CD4-positive, alpha-beta memory T cell (primary cell): Measurements from ENCODE around the gene PDILT. TPM values are rescaled to one million over a fixed set of nuclear protein-coding genes. Genes with fewer than 3 reads are reported as not detected.

Source experiments
- CTCF ChIA-PET: fragments of 350-600 bp; sonication (Branson Sonifier 250); formaldehyde crosslinking; loops from one replicate; lab custom pipeline; 2021; ENCODE audit warnings: inconsistent platforms; ENCODE audit not compliant: partially characterized antibody; lab: Charles Lee
- POLR2A ChIA-PET: fragments of 350-600 bp; sonication (Branson Sonifier 250); formaldehyde crosslinking; loops from one replicate; lab custom pipeline; 2021; ENCODE audit not compliant: partially characterized antibody; lab: Charles Lee
- DNase-seq, 5 donors: peaks; one replicate each; pipeline versions ENCODE4 v3.0.0 to v3.0.0-alpha.2; 2020 to 2022; ENCODE audit warnings: mixed read lengths in 1 of 5
- H3K27ac ChIP-seq: one replicate; pipeline ENCODE4 v1.7.0; 2013; ENCODE audit warnings: low read depth, low read length
- H3K27me3 ChIP-seq: 2 replicates; pipeline ENCODE4 v1.7.0; 2013; ENCODE audit warnings: mild to moderate bottlenecking, low read length, moderate library complexity; ENCODE audit not compliant: insufficient read depth
- H3K36me3 ChIP-seq: 2 replicates; pipeline ENCODE4 v1.7.0; 2013; ENCODE audit warnings: mild to moderate bottlenecking, low read length, moderate library complexity; ENCODE audit not compliant: insufficient read depth
- H3K4me1 ChIP-seq: 2 replicates; pipeline ENCODE4 v1.7.0; 2013; ENCODE audit warnings: mild to moderate bottlenecking, low read length, moderate library complexity; ENCODE audit not compliant: insufficient read depth
- H3K4me3 ChIP-seq, 2 donors: one replicate each; pipeline ENCODE4 v1.7.0; 2013; ENCODE audit warnings: low read length in 2 of 2, mild to moderate bottlenecking in 1 of 2
- H3K9me3 ChIP-seq, 2 donors: one replicate each; pipeline ENCODE4 v1.7.0; 2013; ENCODE audit warnings: low read length in 2 of 2, control low read depth in 1 of 2; ENCODE audit not compliant: control insufficient read depth in 1 of 2
- H3K27ac Mint-ChIP-seq, 7 donors: one replicate each; pipeline ENCODE4 v1.8.0; 2020 to 2021; ENCODE audit warnings: mixed read lengths in 7 of 7, mild to moderate bottlenecking in 6 of 7, inconsistent platforms in 3 of 7, moderate library complexity in 3 of 7
- H3K27me3 Mint-ChIP-seq, 2 donors: one replicate each; pipeline ENCODE4 v1.8.0; 2020 to 2021; ENCODE audit warnings: mixed read lengths in 2 of 2
- H3K36me3 Mint-ChIP-seq, 2 donors: one replicate each; pipeline ENCODE4 v1.8.0; 2020 to 2021; ENCODE audit warnings: mixed read lengths in 2 of 2, inconsistent platforms in 1 of 2, mild to moderate bottlenecking in 1 of 2
- H3K4me1 Mint-ChIP-seq, 4 donors: one replicate each; pipeline ENCODE4 v1.8.0; 2020 to 2021; ENCODE audit warnings: mixed read lengths in 4 of 4, mild to moderate bottlenecking in 1 of 4
- H3K4me3 Mint-ChIP-seq, 8 donors: one replicate each; pipeline ENCODE4 v1.8.0; 2020 to 2021; ENCODE audit warnings: mixed read lengths in 8 of 8, mild to moderate bottlenecking in 7 of 8, moderate library complexity in 6 of 8, inconsistent platforms in 3 of 8
- H3K9me3 Mint-ChIP-seq, 8 donors: one replicate each; pipeline ENCODE4 v1.8.0; 2020 to 2021; ENCODE audit warnings: mixed read lengths in 8 of 8, mild to moderate bottlenecking in 5 of 8, inconsistent platforms in 3 of 8, moderate library complexity in 1 of 8
- intact Hi-C: fragments of 100-400 bp; cut with micrococcal nuclease; formaldehyde crosslinking; loops from one replicate; pipeline ENCODE4 v1.15.1; 2023
- polyA plus RNA-seq, 2 donors: library from polyadenylated mRNA; unstranded; fragments of 300-500 nt; fragmentation: Illumina TruSeq; gene quantifications; one replicate each; pipeline ENCODE4 v1.2.3, GENCODE V29; 2021
- total RNA-seq, 2 experiments: library from RNA; stranded (reverse); gene quantifications; one replicate each; pipeline ENCODE4 v1.2.3, GENCODE V29; 2021

The PDILT gene
- total and polyA plus RNA-seq, 4 experiments from 2014 or later, result not detected

DNA sequence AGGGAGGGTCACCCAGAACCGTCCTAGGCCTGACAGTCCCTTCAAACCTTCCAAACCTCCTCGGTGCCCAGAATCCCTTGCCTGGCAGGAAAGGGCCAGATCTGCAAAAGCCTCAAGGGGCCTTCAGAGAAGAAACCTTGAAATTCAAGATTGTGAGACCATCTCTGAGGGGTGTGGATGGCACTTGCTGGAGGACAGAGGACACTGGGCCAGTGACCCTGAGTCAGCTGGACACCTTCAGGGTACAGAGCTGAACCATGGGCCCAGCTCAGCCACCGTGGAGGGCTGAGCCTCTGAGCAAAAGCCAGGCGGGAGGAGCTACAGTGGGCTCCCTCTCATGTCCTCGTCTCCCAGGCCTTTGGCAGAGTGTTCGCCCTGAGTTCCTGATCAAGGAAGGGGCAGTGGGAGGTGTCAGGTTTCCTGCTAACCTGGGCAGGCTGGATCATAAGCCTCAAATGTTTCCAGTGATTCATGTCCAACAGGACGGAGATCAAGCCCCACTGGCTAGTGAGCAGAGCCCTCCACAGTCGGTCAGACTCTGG, 3.0 kb downstream of the PDILT start:
- CTCF ChIA-PET, result no interaction called here
- no peaks in the 10 kb centered on the region for H3K36me3 Mint-ChIP-seq

DNA sequence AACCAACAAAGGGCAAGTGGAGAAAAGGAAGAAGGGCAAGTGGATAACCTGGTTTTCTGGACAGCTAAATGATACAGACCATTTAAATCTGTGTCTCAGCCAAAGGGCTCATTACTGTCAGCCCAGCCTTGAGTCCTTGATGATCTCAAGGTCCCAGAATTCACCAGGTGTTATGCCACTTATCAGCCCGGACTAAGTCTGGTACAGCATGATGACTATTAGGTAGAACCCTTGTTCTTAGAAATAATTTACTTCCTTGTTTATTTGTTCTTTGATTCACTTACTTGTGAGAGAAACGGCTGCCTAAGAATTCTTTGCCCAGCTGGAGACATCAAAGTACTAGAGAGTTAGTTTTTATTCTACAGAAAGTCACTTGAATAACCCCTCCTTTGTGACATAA, 3.5 kb downstream of the PDILT start:
- Histone ChIP-seq H3K36me3 (no peaks in the 10 kb centered on the region), H3K9me3 (no peaks in the 10 kb centered on the region), H3K27ac (no peak overlapping the region), H3K4me1 (no peaks in the 10 kb centered on the region), H3K4me3 (no peak overlapping the region), H3K27me3 (no peaks in the 10 kb centered on the region)
- ChIA-PET CTCF (no interaction called here), POLR2A (no interaction called here)
- DNase-seq, result no peak
- Mint-ChIP-seq H3K27ac (no peak overlapping the region), H3K4me3 (no peak overlapping the region), H3K4me1 (no peaks in the 10 kb centered on the region), H3K9me3 (peaks cover 0 to 2% (median 0%) of the 10 kb centered on the region in 8 donors), H3K27me3 (peaks cover 0 to 4% of the 10 kb centered on the region in 2 donors), H3K36me3 (no peaks in the 10 kb centered on the region)
- intact Hi-C loops, result no loop called here

More for the DNA sequence above, 3.0 kb downstream of the PDILT start:
- H3K27ac ChIP-seq, result no peak overlapping the region
- no peak overlapping the region for H3K4me3 ChIP-seq
- H3K4me1 ChIP-seq, result no peaks in the 10 kb centered on the region
- H3K4me3 Mint-ChIP-seq, result no peak overlapping the region
- H3K36me3 ChIP-seq, result no peaks in the 10 kb centered on the region
- intact Hi-C loops, result no loop called here
- POLR2A ChIA-PET, result no interaction called here
- H3K27me3 Mint-ChIP-seq, result peaks cover 0 to 4% of the 10 kb centered on the region in 2 donors
- DNase-seq, result no peak
- H3K4me1 Mint-ChIP-seq, result no peaks in the 10 kb centered on the region
- H3K9me3 ChIP-seq, result no peaks in the 10 kb centered on the region
- no peaks in the 10 kb centered on the region for H3K27me3 ChIP-seq
- H3K9me3 Mint-ChIP-seq, result peaks cover 0 to 2% (median 0%) of the 10 kb centered on the region in 8 donors
- H3K27ac Mint-ChIP-seq, result no peak overlapping the region

GRCh38 chr16:20399185-20399584, 5.4 kb downstream of the PDILT start:
- ChIA-PET CTCF (no interaction called here), POLR2A (no interaction called here)
- no peak overlapping the region for H3K4me3 Mint-ChIP-seq
- DNase-seq, result no peak
- no peaks in the 10 kb centered on the region for H3K4me1 ChIP-seq
- intact Hi-C loops, result no loop called here
- H3K36me3 ChIP-seq, result no peaks in the 10 kb centered on the region
- H3K4me1 Mint-ChIP-seq, result no peaks in the 10 kb centered on the region
- H3K27me3 Mint-ChIP-seq, result peaks cover 0 to 2% of the 10 kb centered on the region in 2 donors
- H3K9me3 ChIP-seq, result no peaks in the 10 kb centered on the region
- H3K27ac Mint-ChIP-seq, result no peak overlapping the region
- no peaks in the 10 kb centered on the region for H3K9me3 Mint-ChIP-seq
- no peaks in the 10 kb centered on the region for H3K27me3 ChIP-seq
- no peaks in the 10 kb centered on the region for H3K36me3 Mint-ChIP-seq
- H3K4me3 ChIP-seq, result no peak overlapping the region
- H3K27ac ChIP-seq, result no peak overlapping the region

GRCh38 chr16:20398603-20399002, 5.9 kb downstream of the PDILT start:
- DNase-seq, result no peak
- Mint-ChIP-seq H3K4me1 (no peaks in the 10 kb centered on the region), H3K4me3 (no peak overlapping the region), H3K36me3 (no peaks in the 10 kb centered on the region), H3K27me3 (no peaks in the 10 kb centered on the region), H3K27ac (no peak overlapping the region), H3K9me3 (no peaks in the 10 kb centered on the region)
- CTCF ChIA-PET, result no interaction called here
- intact Hi-C loops, result no loop called here
- H3K27me3 ChIP-seq, result no peaks in the 10 kb centered on the region
- no peaks in the 10 kb centered on the region for H3K4me1 ChIP-seq
- POLR2A ChIA-PET, result no interaction called here
- no peaks in the 10 kb centered on the region for H3K36me3 ChIP-seq
- no peak overlapping the region for H3K4me3 ChIP-seq
- H3K9me3 ChIP-seq, result no peaks in the 10 kb centered on the region
- no peak overlapping the region for H3K27ac ChIP-seq

DNA sequence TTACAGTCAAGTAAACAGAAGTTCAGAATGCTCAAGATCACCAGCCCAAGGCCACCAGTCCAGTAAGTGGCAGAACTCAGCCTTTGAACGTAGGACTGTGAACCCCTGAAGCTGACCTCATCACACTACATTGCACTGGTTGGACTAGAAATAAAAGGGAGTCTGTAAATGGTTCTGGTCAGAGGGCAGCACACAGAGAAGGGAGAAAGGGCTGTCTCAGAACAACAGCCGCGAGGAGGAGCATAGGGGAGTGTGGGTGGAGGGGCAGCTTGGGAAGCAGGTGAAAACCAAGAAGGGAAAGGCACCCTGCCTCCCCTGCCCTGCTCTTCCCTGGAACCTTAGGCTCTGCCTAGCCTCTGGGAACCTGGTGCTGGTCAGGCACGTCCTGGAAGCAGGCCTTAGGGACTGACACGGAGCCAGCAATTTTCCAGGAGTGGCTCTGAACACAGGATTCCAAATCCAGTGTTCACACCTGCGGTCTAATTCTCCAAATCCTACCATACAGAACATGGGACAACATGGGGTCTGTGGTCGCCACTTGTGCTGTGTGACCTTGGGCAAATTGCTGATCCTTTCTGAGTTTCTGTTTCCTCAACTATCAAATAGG, 7.0 kb downstream of the PDILT start:
- Histone ChIP-seq H3K4me3 (no peak overlapping the region), H3K36me3 (no peaks in the 10 kb centered on the region), H3K4me1 (no peaks in the 10 kb centered on the region), H3K27me3 (no peaks in the 10 kb centered on the region), H3K27ac (no peak overlapping the region), H3K9me3 (no peaks in the 10 kb centered on the region)
- no peak for DNase-seq
- Mint-ChIP-seq H3K4me3 (no peak overlapping the region), H3K27me3 (no peaks in the 10 kb centered on the region), H3K4me1 (no peaks in the 10 kb centered on the region), H3K9me3 (no peaks in the 10 kb centered on the region), H3K36me3 (no peaks in the 10 kb centered on the region), H3K27ac (no peak overlapping the region)
- CTCF ChIA-PET, result interaction anchor here (4.6 kb wide), 1 partner anchor 12 kb away, joined by 49 read pairs; no protein-coding TSS in a partner anchor
- POLR2A ChIA-PET, result no interaction called here
- intact Hi-C loops, result no loop called here

DNA sequence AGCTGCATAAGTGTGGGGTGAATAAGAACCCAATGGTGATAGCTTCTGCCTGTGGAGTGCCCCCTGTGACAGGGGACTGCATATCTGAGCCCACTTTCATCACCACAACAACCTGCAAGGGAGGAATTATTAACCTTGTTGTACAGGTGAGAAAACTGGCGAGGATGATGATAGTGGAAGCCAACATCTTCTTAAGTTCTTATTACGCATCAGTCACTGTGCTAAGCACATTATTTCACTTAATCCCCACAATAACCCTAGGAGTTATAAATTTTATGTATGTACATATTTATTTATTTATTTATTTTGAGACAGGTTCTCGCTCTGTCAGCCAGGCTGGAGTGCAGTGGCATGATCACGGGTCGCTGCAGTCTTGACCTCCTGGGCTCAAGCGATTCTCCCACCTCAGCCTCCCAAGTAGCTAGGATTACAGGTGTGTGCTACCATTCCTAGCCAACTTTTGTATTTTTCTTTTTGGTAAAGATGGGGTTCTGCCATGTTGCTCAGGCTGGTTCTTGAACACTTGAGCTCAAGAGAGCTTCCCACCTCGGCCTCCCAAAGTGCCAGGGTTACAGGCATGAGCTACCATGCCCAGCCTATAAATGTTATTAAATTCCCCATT, 7.6 kb downstream of the PDILT start:
- CTCF ChIA-PET, result interaction anchor here (4.6 kb wide), 1 partner anchor 12 kb away, joined by 49 read pairs; no protein-coding TSS in a partner anchor

DNA sequence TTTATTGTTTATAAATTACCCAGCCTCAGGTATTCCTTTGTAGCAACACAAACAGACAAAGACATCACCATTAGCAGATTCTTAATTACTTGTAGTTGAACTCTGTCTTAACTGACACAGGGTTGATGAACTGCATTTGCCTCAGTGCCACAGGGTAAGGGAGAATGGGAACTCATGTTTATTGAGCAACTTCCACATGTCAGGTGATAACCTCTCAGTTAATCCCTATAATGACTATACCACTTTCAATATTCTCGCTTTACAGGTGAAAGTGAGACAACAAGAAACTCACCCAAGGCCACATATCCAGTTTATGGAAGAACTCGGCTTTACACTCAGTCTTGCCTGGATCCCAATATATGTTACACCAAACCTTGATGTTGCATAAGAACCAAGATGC, 8.6 kb downstream of the PDILT start:
- Histone ChIP-seq H3K27ac (no peak overlapping the region), H3K4me3 (no peak overlapping the region), H3K9me3 (no peaks in the 10 kb centered on the region), H3K27me3 (no peaks in the 10 kb centered on the region), H3K4me1 (no peaks in the 10 kb centered on the region), H3K36me3 (no peaks in the 10 kb centered on the region)
- no peaks in the 10 kb centered on the region for H3K4me1 Mint-ChIP-seq
- H3K27me3 Mint-ChIP-seq, result no peaks in the 10 kb centered on the region
- no peaks in the 10 kb centered on the region for H3K36me3 Mint-ChIP-seq
- H3K4me3 Mint-ChIP-seq, result no peak overlapping the region
- intact Hi-C loops, result no loop called here
- H3K27ac Mint-ChIP-seq, result no peak overlapping the region
- CTCF ChIA-PET, result interaction anchor here (4.6 kb wide), 1 partner anchor 11 kb away, joined by 49 read pairs; no protein-coding TSS in a partner anchor
- no peaks in the 10 kb centered on the region for H3K9me3 Mint-ChIP-seq
- POLR2A ChIA-PET, result no interaction called here
- DNase-seq, result no peak

More for the DNA sequence above, 7.6 kb downstream of the PDILT start:
- Histone ChIP-seq H3K4me3 (no peak overlapping the region), H3K4me1 (no peaks in the 10 kb centered on the region), H3K9me3 (no peaks in the 10 kb centered on the region), H3K27me3 (no peaks in the 10 kb centered on the region), H3K27ac (no peak overlapping the region), H3K36me3 (no peaks in the 10 kb centered on the region)
- DNase-seq, result no peak
- Mint-ChIP-seq H3K4me3 (no peak overlapping the region), H3K36me3 (no peaks in the 10 kb centered on the region), H3K27ac (no peak overlapping the region), H3K27me3 (no peaks in the 10 kb centered on the region), H3K9me3 (no peaks in the 10 kb centered on the region), H3K4me1 (no peaks in the 10 kb centered on the region)
- POLR2A ChIA-PET, result no interaction called here
- intact Hi-C loops, result no loop called here
